ENCODE results near the gene BUB1B. TPM values are rescaled to one million over a fixed set of nuclear protein-coding genes. Genes with fewer than 3 reads are reported as not detected.

The BUB1B gene
- total RNA-seq, 1 donor from 2014 or later, result 1.8 TPM

DNA sequence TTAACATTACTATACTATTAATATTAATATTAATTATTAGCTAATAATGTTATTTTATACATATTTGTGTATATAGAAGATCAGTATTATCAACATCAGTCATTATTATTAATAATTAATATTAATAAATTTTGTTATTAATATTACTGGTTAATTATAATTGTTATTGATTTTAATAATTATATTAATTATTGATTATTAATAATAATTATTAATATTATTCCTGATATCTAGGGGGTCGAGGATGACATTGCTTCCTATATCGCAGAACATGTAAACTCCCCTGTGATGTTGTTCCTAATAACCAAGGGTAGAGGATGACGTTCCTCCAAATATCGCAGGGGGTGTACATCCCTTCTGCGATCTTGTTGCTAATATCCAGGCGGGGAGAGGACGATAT, 34.9 kb upstream of the BUB1B start:
- DNase-seq (no peak), ATAC-seq (no peak)
- no peaks in the 10 kb centered on the region for H3K36me3 ChIP-seq
- H3K27ac ChIP-seq, result no peak overlapping the region
- H3K4me3 ChIP-seq, result no peak overlapping the region
- no peaks in the 10 kb centered on the region for H3K27me3 ChIP-seq
- H3K4me1 ChIP-seq, result no peaks in the 10 kb centered on the region
- TF ChIP-seq, protein P1, sequence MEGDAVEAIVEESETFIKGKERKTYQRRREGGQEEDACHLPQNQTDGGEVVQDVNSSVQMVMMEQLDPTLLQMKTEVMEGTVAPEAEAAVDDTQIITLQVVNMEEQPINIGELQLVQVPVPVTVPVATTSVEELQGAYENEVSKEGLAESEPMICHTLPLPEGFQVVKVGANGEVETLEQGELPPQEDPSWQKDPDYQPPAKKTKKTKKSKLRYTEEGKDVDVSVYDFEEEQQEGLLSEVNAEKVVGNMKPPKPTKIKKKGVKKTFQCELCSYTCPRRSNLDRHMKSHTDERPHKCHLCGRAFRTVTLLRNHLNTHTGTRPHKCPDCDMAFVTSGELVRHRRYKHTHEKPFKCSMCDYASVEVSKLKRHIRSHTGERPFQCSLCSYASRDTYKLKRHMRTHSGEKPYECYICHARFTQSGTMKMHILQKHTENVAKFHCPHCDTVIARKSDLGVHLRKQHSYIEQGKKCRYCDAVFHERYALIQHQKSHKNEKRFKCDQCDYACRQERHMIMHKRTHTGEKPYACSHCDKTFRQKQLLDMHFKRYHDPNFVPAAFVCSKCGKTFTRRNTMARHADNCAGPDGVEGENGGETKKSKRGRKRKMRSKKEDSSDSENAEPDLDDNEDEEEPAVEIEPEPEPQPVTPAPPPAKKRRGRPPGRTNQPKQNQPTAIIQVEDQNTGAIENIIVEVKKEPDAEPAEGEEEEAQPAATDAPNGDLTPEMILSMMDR (IDR thresholded peaks at IDR 0.05), result no peak
- intact Hi-C loops (cut with DNase I), result no loop called here
- H3K9me3 ChIP-seq, result no peaks in the 10 kb centered on the region

GRCh38 chr15:40128766-40129660, 31.9 kb upstream of the BUB1B start:
- no peaks in the 10 kb centered on the region for H3K4me1 ChIP-seq
- H3K4me3 ChIP-seq, result no peak overlapping the region
- DNase-seq (no peak), ATAC-seq (no peak)
- H3K36me3 ChIP-seq, result no peaks in the 10 kb centered on the region
- no peaks in the 10 kb centered on the region for H3K27me3 ChIP-seq
- H3K9me3 ChIP-seq, result no peaks in the 10 kb centered on the region
- intact Hi-C loops (cut with DNase I), result no loop called here
- no peak overlapping the region for H3K27ac ChIP-seq
- TF ChIP-seq, protein P1 (IDR thresholded peaks at IDR 0.05), result no peak

GRCh38 chr15:40130118-40130517, 30.8 kb upstream of the BUB1B start:
- H3K4me3 ChIP-seq, result no peak overlapping the region
- no peak for DNase-seq
- H3K27me3 ChIP-seq, result no peaks in the 10 kb centered on the region
- intact Hi-C loops (cut with DNase I), result no loop called here
- TF ChIP-seq, protein P1 (IDR thresholded peaks at IDR 0.05), result no peak
- H3K4me1 ChIP-seq, result no peaks in the 10 kb centered on the region
- H3K36me3 ChIP-seq, result no peaks in the 10 kb centered on the region
- no peak overlapping the region for H3K27ac ChIP-seq
- H3K9me3 ChIP-seq, result no peaks in the 10 kb centered on the region
- no peak for ATAC-seq

DNA sequence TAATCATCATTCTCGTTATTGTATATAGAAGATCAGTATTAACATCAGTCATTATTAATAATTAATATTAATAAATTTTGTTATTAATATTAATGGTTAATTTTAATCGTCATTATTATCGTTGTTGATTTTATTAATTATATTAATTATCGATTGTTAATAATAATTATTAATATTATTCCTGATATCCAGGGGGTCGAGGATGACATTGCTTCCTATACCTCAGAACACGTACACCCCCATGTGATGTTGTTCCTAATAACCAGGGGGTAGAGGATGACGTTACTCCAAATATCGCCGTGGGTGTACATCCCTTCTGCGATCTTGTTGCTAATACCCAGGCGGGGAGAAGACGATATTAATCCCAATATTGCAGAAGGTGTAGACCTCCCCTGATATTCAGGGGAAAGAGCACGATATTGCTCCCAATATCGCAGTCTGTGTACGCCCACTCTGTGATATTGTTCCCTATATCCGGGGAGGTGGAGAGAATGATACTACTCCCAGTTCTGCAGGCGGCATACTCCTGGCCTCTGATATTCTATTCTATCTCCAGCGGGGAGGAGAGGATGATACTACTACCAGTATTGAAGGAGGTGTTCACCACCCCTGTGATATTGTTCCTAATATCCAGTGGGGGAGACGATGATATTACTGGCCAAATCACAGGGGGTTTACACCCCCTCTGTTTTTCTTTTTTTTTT, 29.9 kb upstream of the BUB1B start:
- ATAC-seq, result no peak
- H3K36me3 ChIP-seq, result no peaks in the 10 kb centered on the region
- intact Hi-C loops (cut with DNase I), result no loop called here

GRCh38 chr15:40133544-40133943, 27.3 kb upstream of the BUB1B start:
- no peaks in the 10 kb centered on the region for H3K36me3 ChIP-seq
- intact Hi-C loops (cut with DNase I), result no loop called here
- no peak for DNase-seq
- H3K4me1 ChIP-seq, result no peaks in the 10 kb centered on the region
- no peaks in the 10 kb centered on the region for H3K9me3 ChIP-seq
- H3K27me3 ChIP-seq, result no peaks in the 10 kb centered on the region
- TF ChIP-seq, protein P1 (IDR thresholded peaks at IDR 0.05), result no peak
- no peak overlapping the region for H3K27ac ChIP-seq
- no peak for ATAC-seq
- H3K4me3 ChIP-seq, result no peak overlapping the region

More for the DNA sequence above, 29.9 kb upstream of the BUB1B start:
- TF ChIP-seq, protein P1 (IDR thresholded peaks at IDR 0.05), result no peak
- Histone ChIP-seq H3K27me3 (no peaks in the 10 kb centered on the region), H3K4me3 (no peak overlapping the region), H3K4me1 (no peaks in the 10 kb centered on the region), H3K9me3 (no peaks in the 10 kb centered on the region), H3K27ac (no peak overlapping the region)
- no peak for DNase-seq
